ENCODE results near the gene RTN4IP1.
"Not testable (repeated sequence)": the region's sequence is repeated elsewhere in the genome, so short reads cannot be mapped to it uniquely, and the experiment has no call there.

The RTN4IP1 gene

DNA sequence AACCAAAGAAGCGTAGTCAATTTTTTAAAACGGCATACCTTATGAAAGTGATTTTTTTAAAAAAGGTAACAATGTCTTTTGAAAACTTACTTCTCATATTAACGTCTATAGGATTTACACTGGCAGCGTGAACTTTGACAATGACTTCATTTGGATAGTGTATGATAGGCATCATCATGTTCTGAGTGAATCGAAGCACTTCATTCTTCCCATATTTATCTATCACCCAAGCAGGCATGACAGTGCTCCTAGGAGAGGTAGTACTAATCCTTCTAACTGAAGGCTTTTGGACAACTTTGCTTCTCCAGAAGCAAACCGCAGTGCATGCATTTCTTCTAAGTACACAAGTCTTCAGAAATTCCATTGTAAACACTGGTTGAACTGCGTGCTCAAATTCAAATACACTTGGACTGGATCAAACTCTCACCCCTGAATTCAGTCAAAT, 618 bp downstream of the RTN4IP1 start:
- Histone ChIP-seq H2AFZ (ENCODE audit: low read length) (peak overlapping the region; percentile 95), H3K18ac (ENCODE audit: low read length) (no peak overlapping the region), H3K79me1 (ENCODE audit: low read depth, low read length) (peaks cover 3% of the 10 kb centered on the region), H3K4me2 (ENCODE audit: insufficient read depth, low read length, poor library complexity, severe bottlenecking) (peak overlapping the region; percentile 86), H3K36me3 (replicated peaks in 1 of 2; ENCODE audit: control insufficient read depth in 2 of 2, insufficient read depth in 2 of 2, low read length in 2 of 2) (no peaks in the 10 kb centered on the region), H3K4ac (ENCODE audit: low read length) (no peak overlapping the region), H3K4me1 (ENCODE audit: control insufficient read depth in 2 of 2, insufficient read depth in 1 of 2, low read depth in 1 of 2, low read length in 2 of 2) (peaks cover 0 to 2% of the 10 kb centered on the region in 2 donors), H2BK120ac (ENCODE audit: low read depth, low read length) (no peak overlapping the region), H3K4me3 (ENCODE audit: low read length in 2 of 2) (peak overlapping the region; percentile 84 to 91), H2BK15ac (ENCODE audit: low read length) (no peak overlapping the region), H3K27me3 (ENCODE audit: control insufficient read depth in 3 of 3, insufficient read depth in 3 of 3, low read depth in 1 of 3, low read length in 3 of 3) (no peaks in the 10 kb centered on the region), H3K27ac (replicated peaks; ENCODE audit: low read length) (no peak overlapping the region), H3K9me3 (replicated peaks in 1 of 2; ENCODE audit: control insufficient read depth in 2 of 2, insufficient read depth in 1 of 2, low read depth in 1 of 2, low read length in 2 of 2) (no peaks in the 10 kb centered on the region), H3K23ac (ENCODE audit: low read depth, low read length, poor library complexity) (no peak overlapping the region), H2BK12ac (ENCODE audit: low read length) (no peak overlapping the region), H2BK5ac (ENCODE audit: low read length) (no peak overlapping the region), H3K9ac (ENCODE audit: low read depth, low read length, poor library complexity) (no peak overlapping the region), H4K91ac (ENCODE audit: low read depth, low read length, poor library complexity) (no peak overlapping the region), H4K8ac (ENCODE audit: low read depth, low read length) (no peak overlapping the region), H2AK5ac (ENCODE audit: low read depth, low read length) (no peak overlapping the region), H3K14ac (ENCODE audit: low read length) (no peak overlapping the region)
- no peak for DNase-seq (ENCODE audit: low spot score)
- WGBS, 2 donors (ENCODE audit: extremely low coverage in 2 of 2, insufficient read length in 2 of 2, insufficient replicate concordance in 1 of 2), result no CpG with 5 or more reads among the region's 7 CpGs

DNA sequence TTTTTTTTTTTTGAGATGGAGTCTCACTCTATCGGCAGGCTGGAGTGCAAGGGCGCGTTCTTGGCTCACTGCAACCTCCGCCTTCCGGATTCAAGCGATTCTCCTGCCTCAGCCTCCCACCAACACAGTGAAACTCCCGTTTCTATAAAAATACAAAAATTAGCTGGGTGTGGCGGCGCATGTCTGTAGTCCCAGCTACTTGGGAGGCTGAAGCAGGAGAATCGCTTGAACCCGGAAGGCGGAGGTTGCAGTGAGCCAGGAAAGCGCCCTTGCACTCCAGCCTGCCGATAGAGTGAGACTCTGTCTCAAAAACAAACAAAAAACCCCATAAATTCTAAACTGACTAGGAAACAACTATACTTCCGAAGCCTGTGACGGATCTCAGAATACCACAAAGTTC, 1.5 kb downstream of the RTN4IP1 start:
- WGBS, 2 donors (ENCODE audit: extremely low coverage in 2 of 2, insufficient read length in 2 of 2, insufficient replicate concordance in 1 of 2), result no CpG with 5 or more reads among the region's 16 CpGs
- H4K8ac ChIP-seq (ENCODE audit: low read depth, low read length); H2BK12ac ChIP-seq (ENCODE audit: low read length): not testable (repeated sequence)

DNA sequence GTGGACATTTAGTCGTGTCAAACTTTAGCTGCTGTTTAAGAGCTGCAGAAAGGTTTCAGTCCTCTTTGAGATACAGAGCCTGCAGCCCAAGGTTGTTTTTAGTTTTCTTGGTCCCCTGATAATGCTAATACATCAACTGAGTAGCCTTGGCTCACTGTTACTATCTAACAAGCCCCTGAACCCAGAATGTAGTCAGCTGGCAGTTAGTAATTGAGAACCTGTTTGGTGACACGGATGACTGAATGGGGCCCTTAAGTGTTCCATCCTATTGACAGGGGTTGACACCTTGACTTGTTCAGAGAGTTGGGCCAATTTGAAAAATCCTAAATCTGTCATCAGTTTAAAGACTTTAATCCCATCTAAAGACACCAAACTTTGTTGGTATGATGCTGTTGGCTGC, 2.8 kb downstream of the RTN4IP1 start:
- Histone ChIP-seq H3K4ac (ENCODE audit: low read length) (no peak overlapping the region), H4K8ac (ENCODE audit: low read depth, low read length) (no peak overlapping the region), H3K27ac (replicated peaks; ENCODE audit: low read length) (no peak overlapping the region), H2AFZ (ENCODE audit: low read length) (no peak overlapping the region), H3K79me1 (ENCODE audit: low read depth, low read length) (peaks cover 3% of the 10 kb centered on the region), H4K91ac (ENCODE audit: low read depth, low read length, poor library complexity) (no peak overlapping the region), H3K27me3 (ENCODE audit: control insufficient read depth in 3 of 3, insufficient read depth in 3 of 3, low read depth in 1 of 3, low read length in 3 of 3) (no peaks in the 10 kb centered on the region), H3K9me3 (replicated peaks in 1 of 2; ENCODE audit: control insufficient read depth in 2 of 2, insufficient read depth in 1 of 2, low read depth in 1 of 2, low read length in 2 of 2) (peaks cover 2 to 7% of the 10 kb centered on the region in 2 donors), H2BK12ac (ENCODE audit: low read length) (no peak overlapping the region), H3K18ac (ENCODE audit: low read length) (no peak overlapping the region), H3K4me3 (ENCODE audit: low read length in 2 of 2) (no peak overlapping the region), H2BK15ac (ENCODE audit: low read length) (no peak overlapping the region), H3K4me2 (ENCODE audit: insufficient read depth, low read length, poor library complexity, severe bottlenecking) (no peak overlapping the region), H3K36me3 (replicated peaks in 1 of 2; ENCODE audit: control insufficient read depth in 2 of 2, insufficient read depth in 2 of 2, low read length in 2 of 2) (peaks cover 3 to 4% of the 10 kb centered on the region in 2 donors), H2BK5ac (ENCODE audit: low read length) (no peak overlapping the region), H3K14ac (ENCODE audit: low read length) (no peak overlapping the region), H2BK120ac (ENCODE audit: low read depth, low read length) (no peak overlapping the region), H3K23ac (ENCODE audit: low read depth, low read length, poor library complexity) (no peak overlapping the region), H2AK5ac (ENCODE audit: low read depth, low read length) (no peak overlapping the region), H3K9ac (ENCODE audit: low read depth, low read length, poor library complexity) (no peak overlapping the region), H3K4me1 (ENCODE audit: control insufficient read depth in 2 of 2, insufficient read depth in 1 of 2, low read depth in 1 of 2, low read length in 2 of 2) (peaks cover 0 to 2% of the 10 kb centered on the region in 2 donors)
- DNase-seq (ENCODE audit: low spot score), result no peak
- no CpG with 5 or more reads among the region's 2 CpGs for whole genome bisulfite sequencing, 2 donors (ENCODE audit: extremely low coverage in 2 of 2, insufficient read length in 2 of 2, insufficient replicate concordance in 1 of 2)

More for the DNA sequence above, 1.5 kb downstream of the RTN4IP1 start:
- not testable (repeated sequence) for H2BK120ac ChIP-seq (ENCODE audit: low read depth, low read length); H3K4me3 ChIP-seq (ENCODE audit: low read length in 2 of 2); H3K4me1 ChIP-seq (ENCODE audit: control insufficient read depth in 2 of 2, insufficient read depth in 1 of 2, low read depth in 1 of 2, low read length in 2 of 2); H4K91ac ChIP-seq (ENCODE audit: low read depth, low read length, poor library complexity); H3K4me2 ChIP-seq (ENCODE audit: insufficient read depth, low read length, poor library complexity, severe bottlenecking); H3K79me1 ChIP-seq (ENCODE audit: low read depth, low read length); H2AFZ ChIP-seq (ENCODE audit: low read length); H3K4ac ChIP-seq (ENCODE audit: low read length); H2AK5ac ChIP-seq (ENCODE audit: low read depth, low read length); H3K18ac ChIP-seq (ENCODE audit: low read length); H3K9ac ChIP-seq (ENCODE audit: low read depth, low read length, poor library complexity); H3K36me3 ChIP-seq (replicated peaks in 1 of 2; ENCODE audit: control insufficient read depth in 2 of 2, insufficient read depth in 2 of 2, low read length in 2 of 2); H3K14ac ChIP-seq (ENCODE audit: low read length); H3K23ac ChIP-seq (ENCODE audit: low read depth, low read length, poor library complexity); H2BK5ac ChIP-seq (ENCODE audit: low read length); DNase-seq (ENCODE audit: low spot score); H3K9me3 ChIP-seq (replicated peaks in 1 of 2; ENCODE audit: control insufficient read depth in 2 of 2, insufficient read depth in 1 of 2, low read depth in 1 of 2, low read length in 2 of 2); H2BK15ac ChIP-seq (ENCODE audit: low read length); H3K27ac ChIP-seq (replicated peaks; ENCODE audit: low read length); H3K27me3 ChIP-seq (ENCODE audit: control insufficient read depth in 3 of 3, insufficient read depth in 3 of 3, low read depth in 1 of 3, low read length in 3 of 3)

DNA sequence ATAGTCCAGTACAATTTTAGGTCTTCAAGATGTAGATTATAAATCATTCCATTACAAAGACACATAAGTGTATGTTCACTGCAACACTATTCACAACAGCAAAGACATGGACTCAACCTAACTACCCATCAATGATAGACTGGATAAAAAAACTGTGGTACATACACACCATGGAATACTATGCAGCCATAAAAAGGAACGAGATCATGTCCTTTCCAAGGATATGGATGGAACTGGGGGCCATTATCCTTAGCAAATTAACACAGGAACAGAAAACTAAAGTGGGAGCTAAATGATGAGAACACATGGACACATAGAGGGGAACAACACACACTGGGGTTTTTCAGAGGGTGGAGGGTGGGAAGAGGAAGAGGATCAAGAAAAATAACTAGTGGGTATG, 6.3 kb downstream of the RTN4IP1 start:
- no peak overlapping the region for H2BK15ac ChIP-seq (ENCODE audit: low read length)

More for the DNA sequence above, 6.3 kb downstream of the RTN4IP1 start:
- Histone ChIP-seq H3K27me3 (ENCODE audit: control insufficient read depth in 3 of 3, insufficient read depth in 3 of 3, low read depth in 1 of 3, low read length in 3 of 3) (no peaks in the 10 kb centered on the region), H3K18ac (ENCODE audit: low read length) (no peak overlapping the region), H2BK120ac (ENCODE audit: low read depth, low read length) (no peak overlapping the region), H3K14ac (ENCODE audit: low read length) (no peak overlapping the region), H3K36me3 (replicated peaks in 1 of 2; ENCODE audit: control insufficient read depth in 2 of 2, insufficient read depth in 2 of 2, low read length in 2 of 2) (peaks cover 3 to 10% of the 10 kb centered on the region in 2 donors), H3K4me2 (ENCODE audit: insufficient read depth, low read length, poor library complexity, severe bottlenecking) (no peak overlapping the region), H2BK12ac (ENCODE audit: low read length) (no peak overlapping the region), H4K91ac (ENCODE audit: low read depth, low read length, poor library complexity) (no peak overlapping the region), H3K79me1 (ENCODE audit: low read depth, low read length) (peaks cover 3% of the 10 kb centered on the region), H4K8ac (ENCODE audit: low read depth, low read length) (no peak overlapping the region), H3K27ac (replicated peaks; ENCODE audit: low read length) (no peak overlapping the region), H2AK5ac (ENCODE audit: low read depth, low read length) (no peak overlapping the region), H3K9ac (ENCODE audit: low read depth, low read length, poor library complexity) (no peak overlapping the region), H3K4ac (ENCODE audit: low read length) (no peak overlapping the region), H3K9me3 (replicated peaks in 1 of 2; ENCODE audit: control insufficient read depth in 2 of 2, insufficient read depth in 1 of 2, low read depth in 1 of 2, low read length in 2 of 2) (peaks cover 2 to 7% of the 10 kb centered on the region in 2 donors), H3K23ac (ENCODE audit: low read depth, low read length, poor library complexity) (no peak overlapping the region), H3K4me1 (ENCODE audit: control insufficient read depth in 2 of 2, insufficient read depth in 1 of 2, low read depth in 1 of 2, low read length in 2 of 2) (no peaks in the 10 kb centered on the region), H2BK5ac (ENCODE audit: low read length) (no peak overlapping the region), H2AFZ (ENCODE audit: low read length) (no peak overlapping the region), H3K4me3 (ENCODE audit: low read length in 2 of 2) (no peak overlapping the region)
- DNase-seq (ENCODE audit: low spot score), result no peak
- no CpG with 5 or more reads among the region's 1 CpG for WGBS, 2 donors (ENCODE audit: extremely low coverage in 2 of 2, insufficient read length in 2 of 2, insufficient replicate concordance in 1 of 2)
